Measurements from ENCODE around the gene WNT9B.
"Not testable (repeated sequence)": the region's sequence is repeated elsewhere in the genome, so short reads cannot be mapped to it uniquely, and the experiment has no call there.

WNT9B gene

DNA sequence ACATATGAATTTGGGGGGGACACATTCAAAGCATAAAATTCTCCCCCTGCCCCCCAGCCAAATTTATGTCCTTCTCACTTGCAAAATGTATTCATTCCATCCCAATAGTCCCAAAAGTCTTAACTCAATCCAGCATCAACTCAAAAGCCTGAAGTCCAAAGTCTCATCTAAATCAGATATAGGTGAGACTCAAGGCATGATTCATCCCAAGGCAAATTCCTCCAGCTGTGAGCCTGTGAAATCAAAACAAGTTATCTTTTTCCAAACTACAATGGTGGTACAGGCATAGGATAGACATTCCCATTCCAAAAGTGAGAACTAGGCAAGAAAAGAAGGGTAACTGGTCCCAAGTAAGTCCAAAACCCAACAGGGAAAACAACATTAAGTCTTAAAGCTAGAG lies 65.7 kb downstream of the WNT9B start:
- no peak for DNase-seq

DNA sequence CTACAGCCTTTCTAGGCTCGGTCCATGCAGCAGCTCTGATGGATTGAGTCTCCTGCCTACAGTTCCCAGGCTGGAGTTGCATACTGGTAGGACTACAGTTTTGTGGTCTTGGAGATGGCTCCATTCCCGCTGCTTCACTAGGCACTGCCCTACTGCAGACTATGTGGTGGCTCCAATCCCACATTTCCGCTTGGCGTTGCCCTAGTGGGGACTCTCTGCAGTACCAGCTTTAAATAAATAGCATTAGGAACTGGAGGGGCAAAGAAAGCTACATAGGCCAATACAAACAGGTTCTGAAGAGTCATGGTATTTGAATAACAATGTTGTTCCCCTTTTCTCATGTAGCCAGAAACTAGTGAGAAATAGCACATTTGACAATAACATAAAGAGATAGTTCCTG lies 66.1 kb downstream of the WNT9B start:
- no peak for DNase-seq

DNA sequence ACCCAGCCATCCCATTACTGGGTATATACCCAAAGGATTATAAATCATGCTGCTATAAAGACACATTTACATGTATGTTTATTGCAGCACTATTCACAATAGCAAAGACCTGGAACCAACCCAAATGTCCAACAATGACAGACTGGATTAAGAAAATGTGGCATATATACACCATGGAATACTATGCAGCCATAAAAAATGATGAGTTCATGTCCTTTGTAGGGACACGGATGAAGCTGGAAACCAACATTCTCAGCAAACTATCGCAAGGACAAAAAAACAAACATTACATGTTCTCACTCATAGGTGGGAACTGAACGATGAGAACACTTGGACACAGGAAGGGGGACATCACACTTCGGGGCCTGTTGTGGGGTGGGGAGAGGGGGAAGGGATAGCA lies 70.6 kb downstream of the WNT9B start:
- DNase-seq = not testable (repeated sequence)

DNA sequence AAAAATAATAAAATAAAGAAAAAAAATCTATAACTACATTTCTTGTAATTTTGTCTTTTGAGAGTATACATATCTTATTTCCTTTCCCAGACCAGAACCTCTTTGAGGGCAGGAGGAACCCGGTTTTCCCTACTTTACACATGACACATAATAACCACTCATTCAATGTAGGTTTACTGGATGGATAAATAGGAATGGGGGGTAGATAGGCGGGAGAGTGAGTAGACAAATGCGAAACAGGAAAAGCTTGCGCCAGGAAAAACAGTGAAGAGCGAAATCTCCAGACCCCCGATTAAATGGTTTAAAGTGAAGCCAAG lies 71.1 kb downstream of the WNT9B start:
- DNase-seq = no peak

DNA sequence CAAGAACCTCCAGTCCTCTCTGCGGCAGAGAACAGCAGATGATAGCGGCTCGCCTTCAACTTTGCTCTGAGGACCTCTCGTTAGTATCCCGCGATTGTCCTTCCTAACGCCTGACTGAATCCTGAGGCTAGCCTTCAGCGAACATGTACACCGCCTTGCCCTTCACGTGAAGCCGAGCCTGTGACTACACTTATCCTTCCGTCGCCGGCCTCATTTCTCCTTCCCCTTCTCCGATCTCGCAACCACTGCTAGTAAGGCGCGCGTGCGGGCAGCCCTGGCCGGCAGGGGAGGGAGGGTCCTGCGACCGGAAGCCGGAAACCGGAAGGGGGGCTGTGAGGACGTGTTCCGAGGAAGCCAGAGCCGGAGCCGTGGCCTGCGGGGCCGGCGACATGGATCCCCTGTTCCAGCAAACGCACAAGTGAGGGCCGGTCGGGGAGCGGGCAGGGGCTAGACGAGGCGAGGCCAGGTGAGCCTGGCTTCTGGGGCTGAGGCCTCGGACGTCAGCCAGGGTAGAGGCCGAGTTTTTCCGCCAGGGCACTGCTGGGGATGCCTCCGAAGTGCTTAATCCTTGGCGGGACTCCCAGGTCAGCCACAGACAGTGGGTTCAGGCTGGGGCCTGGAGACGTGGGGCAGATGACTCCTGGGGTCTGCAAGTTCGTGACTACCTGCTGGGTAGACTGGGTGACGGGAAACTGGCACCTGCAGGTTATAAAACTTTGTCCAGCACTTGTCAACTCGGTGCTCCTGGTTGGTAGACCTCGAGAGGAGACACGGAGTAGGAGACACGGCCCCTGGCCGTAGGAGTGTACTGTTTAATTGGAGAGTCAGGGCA lies 71.6 kb downstream of the WNT9B start, which contains the start of gene GOSR2:
GOSR2 (plus strand) TSS at position 357 of the 832 bp plus-strand sequence; CDS start at position 390, 33 bp downstream.
- DNase-seq = peak; percentile 95 to 96

DNA sequence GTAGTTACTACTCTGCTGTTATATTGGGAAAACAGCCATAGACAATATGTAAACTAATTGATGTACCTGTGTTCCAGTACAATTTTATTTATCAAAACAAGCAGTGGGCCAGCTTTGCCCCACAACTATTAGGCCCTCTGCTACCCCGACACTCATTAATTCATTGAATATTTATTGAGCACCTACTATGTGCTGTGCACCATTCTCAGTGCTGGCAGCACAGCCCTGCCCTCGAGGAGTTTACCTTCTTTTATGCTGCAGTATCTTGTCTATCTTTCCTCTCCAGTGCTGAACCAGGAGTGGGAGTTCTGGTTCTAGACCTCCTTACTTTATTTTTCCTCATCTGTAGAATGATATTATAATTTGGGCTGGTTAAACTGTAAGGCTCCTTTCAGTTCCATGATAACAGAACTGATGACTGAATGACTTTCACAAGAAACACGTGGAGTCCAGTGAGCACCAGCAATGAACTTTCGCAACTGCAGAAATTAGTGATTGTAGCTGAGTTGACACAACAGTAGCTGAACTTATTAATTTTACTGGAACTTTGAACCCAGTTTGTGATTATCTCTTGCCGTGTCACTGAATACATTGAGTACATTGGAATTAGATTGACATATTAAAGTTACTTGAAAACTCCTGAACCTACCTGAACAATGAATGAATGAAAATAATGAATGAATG lies 73.9 kb downstream of the WNT9B start:
- no peak for DNase-seq

DNA sequence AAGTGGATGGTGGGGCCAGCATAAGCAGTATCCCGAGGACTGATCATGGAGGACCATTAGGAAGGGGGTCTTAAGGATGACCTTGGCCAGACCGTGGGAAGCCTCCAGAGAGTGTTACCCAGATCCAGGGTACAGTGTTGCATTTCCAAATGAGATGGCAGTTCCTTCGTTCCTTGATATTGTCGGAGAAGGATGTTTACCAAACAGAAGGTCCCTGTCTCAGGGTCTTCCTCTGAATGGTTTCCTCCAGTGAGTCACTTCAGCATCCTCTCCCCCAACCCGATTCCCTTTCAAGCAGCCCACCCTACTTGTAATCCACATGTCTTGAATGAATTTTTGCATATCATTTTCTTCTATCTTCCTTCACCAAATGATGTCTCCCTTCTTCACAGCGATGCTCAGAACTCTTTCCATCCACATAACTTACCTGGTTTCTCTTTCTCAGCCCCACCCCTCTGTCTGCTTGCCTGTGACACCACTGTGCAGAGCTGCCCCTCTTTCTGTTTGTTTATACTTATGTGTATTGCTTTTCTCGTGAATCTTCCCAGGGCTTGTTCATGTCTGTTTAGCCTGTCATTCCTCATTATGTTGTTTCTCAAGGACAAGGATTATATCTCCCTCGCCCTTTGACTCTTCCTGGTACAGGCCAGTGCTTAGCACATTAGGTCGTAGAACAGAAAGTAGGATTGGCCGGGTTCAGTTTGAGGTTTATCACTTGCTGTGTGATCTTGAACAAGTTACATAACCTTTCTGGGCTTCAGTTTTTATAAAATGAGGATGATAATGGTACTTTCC lies 77.3 kb downstream of the WNT9B start:
- DNase-seq = no peak

DNA sequence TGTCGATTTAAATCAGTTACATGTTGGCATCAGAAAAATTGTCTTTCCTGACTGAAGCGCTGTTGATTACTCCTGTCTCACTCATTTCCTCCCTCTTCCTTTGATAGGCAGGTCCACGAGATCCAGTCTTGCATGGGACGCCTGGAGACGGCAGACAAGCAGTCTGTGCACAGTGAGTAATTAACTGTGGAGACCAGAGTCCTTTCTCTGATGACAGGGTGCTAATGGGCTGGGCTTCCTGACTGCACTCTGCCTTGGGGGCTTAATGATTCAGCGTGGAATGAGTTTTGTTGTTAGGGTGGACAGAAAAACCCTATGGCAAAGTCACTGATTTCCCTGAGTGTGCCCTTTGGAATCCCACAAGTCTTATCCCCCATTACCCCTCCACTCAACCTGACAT lies 78.0 kb downstream of the WNT9B start:
- no peak for DNase-seq

DNA sequence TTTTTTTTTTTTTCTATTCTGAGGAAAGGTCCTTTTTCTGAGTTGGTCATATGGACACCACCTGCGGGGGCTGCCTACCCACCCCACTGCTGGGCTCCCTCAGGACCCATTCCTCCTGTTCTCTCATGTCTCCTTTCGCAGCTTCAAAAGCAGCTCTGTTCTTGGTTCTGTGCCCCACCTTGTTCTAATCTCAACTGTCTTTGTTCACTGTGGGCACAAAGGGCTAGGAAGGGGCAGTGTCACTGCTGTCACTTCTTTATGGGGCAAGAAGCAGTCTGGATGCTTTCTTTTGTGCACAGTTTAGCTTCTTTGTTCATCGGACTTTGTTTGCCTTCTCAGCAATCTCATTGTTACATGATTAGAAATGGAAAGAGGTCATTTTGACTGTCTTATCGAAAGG lies 78.7 kb downstream of the WNT9B start:
- no peak for DNase-seq

DNA sequence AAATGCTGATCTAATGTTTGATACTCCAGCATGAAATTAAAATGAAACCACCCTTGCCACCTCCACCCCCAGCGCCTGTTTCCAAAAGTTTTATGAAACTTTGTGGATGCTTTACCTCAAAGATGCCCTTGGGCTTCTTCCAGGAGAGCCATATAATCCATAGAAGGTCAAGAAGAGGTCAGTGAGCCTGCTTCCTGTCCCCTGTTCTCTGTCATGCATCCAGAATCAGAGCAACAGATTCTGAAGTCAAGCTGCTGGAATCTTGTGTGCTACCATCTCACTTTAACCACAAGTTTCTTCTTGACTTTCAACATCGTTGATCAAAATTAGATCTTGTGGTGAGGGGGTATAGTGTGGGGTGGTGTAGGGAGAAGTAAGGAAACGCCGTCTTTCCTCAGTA lies 80.2 kb downstream of the WNT9B start:
- DNase-seq = no peak

DNA sequence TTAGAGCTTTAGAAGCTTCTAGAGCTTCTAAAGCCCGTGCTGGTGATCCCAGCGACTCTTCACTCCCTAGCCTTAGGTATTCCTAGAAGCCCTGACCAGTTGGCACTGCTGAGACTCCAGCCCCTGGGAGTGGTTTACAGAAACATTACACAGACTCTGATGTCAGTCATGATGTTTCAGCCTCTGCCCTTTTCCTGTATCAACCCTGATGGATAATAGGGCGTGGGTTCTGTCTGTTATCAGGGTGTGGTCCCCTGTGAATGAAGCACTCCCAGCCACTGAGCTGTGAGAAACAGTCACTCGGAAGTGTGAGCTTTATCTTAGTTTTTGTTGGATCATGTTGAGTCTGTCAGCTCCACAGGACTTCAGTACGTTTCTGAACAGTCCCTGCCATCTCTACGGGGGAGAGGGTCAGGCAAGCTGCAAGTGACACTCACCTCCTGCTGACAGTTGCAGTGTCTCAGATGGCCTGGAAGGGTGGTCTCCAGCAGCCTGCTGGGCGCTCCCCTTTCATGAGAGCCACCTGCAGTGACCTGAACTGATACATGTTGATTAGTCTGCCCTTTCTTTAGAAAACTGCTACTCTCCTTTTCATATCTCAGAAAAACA lies 84.4 kb downstream of the WNT9B start:
- no peak for DNase-seq

All from NCI-H2081 (cell line).